GM12891 (cell line): ENCODE results near the gene ZBTB1.
"Not testable (repeated sequence)": the region's sequence is repeated elsewhere in the genome, so short reads cannot be mapped to it uniquely, and the experiment has no call there.

Experiments
- DNase-seq: peaks from one replicate; pipeline ENCODE4 v3.0.0; 2011; ENCODE audit warnings: low spot score; ENCODE audit not compliant: insufficient read length
- FAIRE-seq: peaks from 2 replicates; lab custom pipeline; 2011; peaks lifted over from hg19 to GRCh38; lab: Jason Lieb, UNC
- PAX5 ChIP-seq: IDR thresholded peaks from 2 replicates; pipeline ENCODE4 v1.6.1; 2011; ENCODE audit warnings: low read length, moderate library complexity, mild to moderate bottlenecking; ENCODE audit not compliant: insufficient read depth, severe bottlenecking
- POLR2A ChIP-seq: IDR thresholded peaks from 2 replicates; pipeline ENCODE4 v1.6.1; 2011; ENCODE audit warnings: low read depth, low read length, control low read depth
- POLR2AphosphoS5 ChIP-seq: IDR thresholded peaks from 2 replicates; pipeline ENCODE4 v1.6.1; 2011; ENCODE audit warnings: low read depth, low read length, control low read depth
- POU2F2 ChIP-seq: IDR thresholded peaks from 2 replicates; pipeline ENCODE4 v1.6.1; 2011; ENCODE audit warnings: low read depth, mild to moderate bottlenecking, control low read depth, low read length, moderate library complexity
- SPI1 ChIP-seq: IDR thresholded peaks from 2 replicates; pipeline ENCODE4 v1.6.1; 2011; ENCODE audit warnings: low read depth, low read length, control low read depth
- TAF1 ChIP-seq: IDR thresholded peaks from 2 replicates; pipeline ENCODE4 v1.6.1; 2011; ENCODE audit warnings: low read depth, low read length, control low read depth

ZBTB1 gene

GRCh38 chr14:64541972-64542835, 37.6 kb downstream of the ZBTB1 start:
- FAIRE-seq: no peak
- no peak for TF ChIP-seq SPI1
- TF ChIP-seq POLR2A: no peak
- no peak for TF ChIP-seq PAX5
- no peak for TF ChIP-seq TAF1
- TF ChIP-seq POLR2AphosphoS5: no peak
- no peak for TF ChIP-seq POU2F2
- DNase-seq: no peak

GRCh38 chr14:64542836-64543201, 38.2 kb downstream of the ZBTB1 start:
- DNase-seq (no peak), FAIRE-seq (no peak)
- TF ChIP-seq PAX5: no peak
- no peak for TF ChIP-seq SPI1
- TF ChIP-seq POLR2A: no peak
- no peak for TF ChIP-seq POLR2AphosphoS5
- no peak for TF ChIP-seq TAF1
- TF ChIP-seq POU2F2: no peak

- DNase-seq (no peak), FAIRE-seq (no peak)
- TF ChIP-seq TAF1 (no peak), POLR2AphosphoS5 (no peak), POU2F2 (no peak), POLR2A (no peak), SPI1 (no peak), PAX5 (no peak)
These were observed 40.2 kb downstream of the ZBTB1 start for GRCh38 chr14:64544607-64545312.

DNA sequence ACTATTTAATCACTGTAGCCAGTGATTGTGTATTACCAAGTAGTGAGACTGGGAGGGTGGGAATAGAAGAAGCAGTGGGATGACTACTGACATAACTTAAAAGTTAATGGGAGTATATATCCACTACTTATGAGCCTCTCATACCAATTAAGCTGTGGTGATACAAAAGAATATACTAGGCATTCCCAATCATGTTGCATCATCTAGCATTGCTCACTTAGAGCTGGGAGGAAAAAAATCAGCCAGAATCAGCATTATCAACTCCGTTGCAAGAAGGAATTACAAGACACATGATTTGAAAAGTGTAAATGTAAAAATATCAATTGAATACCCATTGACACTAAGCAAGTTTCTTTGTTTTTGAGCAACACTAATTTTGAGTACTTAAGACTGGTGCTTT, 44.4 kb downstream of the ZBTB1 start:
- DNase-seq: no peak
- TF ChIP-seq POLR2AphosphoS5 (no peak), PAX5 (no peak), POLR2A (no peak), POU2F2 (no peak), SPI1 (no peak), TAF1 (no peak)
- no peak for FAIRE-seq

DNA sequence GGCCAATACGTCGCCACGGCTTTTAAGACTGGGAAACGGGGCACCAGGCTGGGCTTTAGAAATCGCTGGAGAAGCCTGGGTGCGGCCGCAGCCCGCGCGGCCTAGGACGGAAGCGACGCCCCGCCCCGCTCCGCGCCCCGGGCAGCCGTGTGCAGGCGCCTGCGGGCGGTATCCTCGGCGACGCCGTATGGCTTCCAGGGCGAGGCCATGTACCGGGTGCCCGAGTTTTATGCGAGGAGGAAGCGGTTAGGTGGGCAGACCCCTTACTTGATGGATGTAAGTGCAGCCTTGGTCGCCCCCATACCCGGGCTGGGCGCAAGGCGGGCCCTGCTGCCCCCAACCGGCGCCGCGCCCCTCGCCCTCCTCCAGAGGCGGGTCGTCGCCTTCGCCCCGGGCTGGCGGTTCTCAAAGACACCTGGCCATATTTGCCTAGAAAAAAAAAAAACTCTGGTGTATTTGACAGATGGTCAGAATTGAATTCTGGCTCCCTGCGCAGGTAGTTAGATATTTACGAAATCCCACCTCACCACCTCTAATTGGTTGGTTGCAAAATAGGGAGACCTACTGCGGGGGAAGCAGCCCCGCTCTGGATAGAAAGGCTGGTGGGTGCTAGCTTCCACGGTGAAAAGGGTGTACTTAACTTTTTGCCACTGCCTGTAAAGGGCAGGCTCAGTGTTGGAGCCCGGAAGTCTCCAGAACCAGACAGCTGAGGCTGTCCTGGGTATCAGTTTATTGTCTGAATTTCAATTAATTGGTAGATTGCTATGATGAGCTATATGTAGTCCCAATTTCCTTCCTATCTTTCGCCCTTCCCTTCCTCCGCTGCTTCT, 45.4 kb downstream of the ZBTB1 start, which contains the start of gene PPP1R36:
PPP1R36 (plus strand) TSS at position 171 of the 830 bp plus-strand sequence; CDS start at position 208, 37 bp downstream.
- FAIRE-seq (no peak), DNase-seq (peak; percentile 36)
- TF ChIP-seq TAF1 (no peak), SPI1 (no peak), PAX5 (no peak), POLR2AphosphoS5 (no peak), POU2F2 (no peak), POLR2A (no peak)

GRCh38 chr14:64550621-64551333, 46.2 kb downstream of the ZBTB1 start:
- DNase-seq: no peak
- no peak for TF ChIP-seq POU2F2
- no peak for TF ChIP-seq SPI1
- no peak for TF ChIP-seq POLR2AphosphoS5
- no peak for TF ChIP-seq PAX5
- FAIRE-seq: no peak

GRCh38 chr14:64554556-64554955, 50.0 kb downstream of the ZBTB1 start:
- DNase-seq (no peak), FAIRE-seq (no peak)
- no peak for TF ChIP-seq SPI1
- no peak for TF ChIP-seq POLR2AphosphoS5
- TF ChIP-seq POU2F2: no peak

- TF ChIP-seq POLR2AphosphoS5 (no peak), POU2F2 (no peak), TAF1 (no peak), POLR2A (no peak), PAX5 (no peak), SPI1 (no peak)
- FAIRE-seq: no peak
- no peak for DNase-seq
These were observed 52.0 kb downstream of the ZBTB1 start for GRCh38 chr14:64556526-64556925.

- FAIRE-seq, DNase-seq: not testable (repeated sequence)
These were observed 53.6 kb downstream of the ZBTB1 start for GRCh38 chr14:64558216-64558615.
